ENCODE measurements around the gene RSPRY1.

DNA sequence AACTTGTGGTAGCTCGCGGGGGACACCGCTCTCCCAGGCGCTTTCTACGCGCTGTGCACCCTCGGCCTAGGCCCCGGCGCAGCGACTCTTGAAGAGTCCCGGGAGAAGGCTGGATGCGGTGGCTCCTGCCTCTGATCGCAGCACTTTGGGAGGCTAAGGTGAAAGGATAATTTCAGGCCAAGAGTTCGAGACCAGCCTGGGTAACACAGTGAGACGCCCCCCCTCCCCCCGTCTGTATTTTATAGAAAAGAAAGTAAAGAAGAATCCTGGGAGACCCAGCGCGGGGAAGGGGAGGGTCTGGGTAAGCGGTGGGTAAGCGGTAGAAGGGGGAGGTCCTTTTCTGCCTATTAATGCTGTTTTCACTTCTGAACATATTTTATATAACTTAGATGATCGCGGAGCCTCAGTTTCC, 98.8 kb downstream of the RSPRY1 start:
- TF ChIP-seq, protein P1, sequence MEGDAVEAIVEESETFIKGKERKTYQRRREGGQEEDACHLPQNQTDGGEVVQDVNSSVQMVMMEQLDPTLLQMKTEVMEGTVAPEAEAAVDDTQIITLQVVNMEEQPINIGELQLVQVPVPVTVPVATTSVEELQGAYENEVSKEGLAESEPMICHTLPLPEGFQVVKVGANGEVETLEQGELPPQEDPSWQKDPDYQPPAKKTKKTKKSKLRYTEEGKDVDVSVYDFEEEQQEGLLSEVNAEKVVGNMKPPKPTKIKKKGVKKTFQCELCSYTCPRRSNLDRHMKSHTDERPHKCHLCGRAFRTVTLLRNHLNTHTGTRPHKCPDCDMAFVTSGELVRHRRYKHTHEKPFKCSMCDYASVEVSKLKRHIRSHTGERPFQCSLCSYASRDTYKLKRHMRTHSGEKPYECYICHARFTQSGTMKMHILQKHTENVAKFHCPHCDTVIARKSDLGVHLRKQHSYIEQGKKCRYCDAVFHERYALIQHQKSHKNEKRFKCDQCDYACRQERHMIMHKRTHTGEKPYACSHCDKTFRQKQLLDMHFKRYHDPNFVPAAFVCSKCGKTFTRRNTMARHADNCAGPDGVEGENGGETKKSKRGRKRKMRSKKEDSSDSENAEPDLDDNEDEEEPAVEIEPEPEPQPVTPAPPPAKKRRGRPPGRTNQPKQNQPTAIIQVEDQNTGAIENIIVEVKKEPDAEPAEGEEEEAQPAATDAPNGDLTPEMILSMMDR (IDR thresholded peaks at IDR 0.05) = no peak
- TF ChIP-seq POLR2A (IDR thresholded peaks at IDR 0.05) = no peak

All from tibial nerve (tissue), 3 donors.